ENCODE measurements around the gene MAN2B1. TPM values are rescaled to one million over a fixed set of nuclear protein-coding genes. Genes with fewer than 3 reads are reported as not detected.
A peak's percentile ranks its signal among the peaks of the same experiment; 100 is the strongest.

Gene MAN2B1
- total and polyA plus RNA-seq, 2 of the 13 experiments (the other 11 are each of a cell fraction or from before 2014, with no cell fraction given) = 23.6 to 23.8 TPM

GRCh38 chr19:12669270-12670158 is 3.0 kb upstream of the MAN2B1 start (continued):
- TF ChIP-seq ZKSCAN1 (IDR thresholded peaks at IDR 0.05; ENCODE audit: low read length) (no peak), ZNF724P (CRISPR knock-in tag; IDR thresholded peaks at IDR 0.05; ENCODE audit: borderline replicate concordance) (no peak), GLI4 (CRISPR knock-in tag; IDR thresholded peaks at IDR 0.05; ENCODE audit: borderline replicate concordance) (0 out of 2 replicates have a peak, but pooled peaks have one; percentile 73), ZNF839 (CRISPR knock-in tag; IDR thresholded peaks at IDR 0.05; ENCODE audit: borderline replicate concordance) (0 out of 2 replicates have a peak, but pooled peaks have one; percentile 35), YEATS2 (CRISPR knock-in tag; IDR thresholded peaks at IDR 0.05; ENCODE audit: borderline replicate concordance) (peak; percentile 89), ZNF672 (CRISPR knock-in tag; IDR thresholded peaks at IDR 0.05) (no peak), PHB2 (IDR thresholded peaks at IDR 0.05; ENCODE audit: partially characterized antibody) (no peak), HDAC6 (IDR thresholded peaks at IDR 0.05; ENCODE audit: low read depth, low read length) (no peak), SIX4 (CRISPR knock-in tag; IDR thresholded peaks at IDR 0.05) (no peak), ZNF567 (CRISPR knock-in tag; IDR thresholded peaks at IDR 0.05; ENCODE audit: borderline replicate concordance) (no peak), RBM22 (optimal IDR thresholded peaks at IDR 0.05; ENCODE audit: low read length) (peak; percentile 87), TERF1 (CRISPR knock-in tag; IDR thresholded peaks at IDR 0.05) (peak; percentile 32; the same call in 1 of the 2 replicates), EHMT2 (IDR thresholded peaks at IDR 0.05; ENCODE audit: borderline replicate concordance, low read depth, low read length) (no peak), ZNF382 (CRISPR knock-in tag; IDR thresholded peaks at IDR 0.05; ENCODE audit: borderline replicate concordance) (no peak), KMT2B (CRISPR knock-in tag; IDR thresholded peaks at IDR 0.05) (peak; percentile 88), GPBP1L1 (CRISPR knock-in tag; IDR thresholded peaks at IDR 0.05) (no peak), ONECUT2 (CRISPR knock-in tag; IDR thresholded peaks at IDR 0.05) (no peak), ERF (CRISPR knock-in tag; IDR thresholded peaks at IDR 0.05) (peak; percentile 40; the same call in 1 of the 2 replicates), MTF1 (CRISPR knock-in tag; IDR thresholded peaks at IDR 0.05) (no peak), SIX1 (CRISPR knock-in tag; IDR thresholded peaks at IDR 0.05; ENCODE audit: borderline replicate concordance) (peak; percentile 39; the same call in 1 of the 2 replicates), IRF2 (CRISPR knock-in tag; IDR thresholded peaks at IDR 0.05) (peak; percentile 82), ZNF619 (CRISPR knock-in tag; IDR thresholded peaks at IDR 0.05) (no peak; the same call in 1 of the 2 replicates), GLMP (CRISPR knock-in tag; IDR thresholded peaks at IDR 0.05; ENCODE audit: borderline replicate concordance) (no peak), HMG20A (CRISPR knock-in tag; IDR thresholded peaks at IDR 0.05; ENCODE audit: borderline replicate concordance) (no peak), ZNF44 (CRISPR knock-in tag; IDR thresholded peaks at IDR 0.05) (no peak), ESRRA (CRISPR knock-in tag; IDR thresholded peaks at IDR 0.05; ENCODE audit: low read depth) (0 out of 2 replicates have a peak, but pooled peaks have one; percentile 25), ZNF180 (CRISPR knock-in tag; IDR thresholded peaks at IDR 0.05; ENCODE audit: borderline replicate concordance, low read depth) (no peak)

Measured in HepG2 (cell line).